Measurements from ENCODE around the gene IFITM5.

The IFITM5 gene

GRCh38 chr11:259413-259812, 39.9 kb downstream of the IFITM5 start:
- no peak for DNase-seq (ENCODE audit: low read depth)
- TF ChIP-seq CTCF (conservative IDR thresholded peaks at IDR 0.05; ENCODE audit: low read depth, low read length), result no peak
- H3K4me3 ChIP-seq (ENCODE audit: low read depth, low read length), result no peak overlapping the region

- TF ChIP-seq CTCF (conservative IDR thresholded peaks at IDR 0.05; ENCODE audit: low read depth, low read length), result peak; percentile 24
- DNase-seq (ENCODE audit: low read depth), result no peak
- no peak overlapping the region for H3K4me3 ChIP-seq (ENCODE audit: low read depth, low read length)
Measured at GRCh38 chr11:257766-258493, 41.4 kb downstream of the IFITM5 start.

GRCh38 chr11:256952-257737, 42.2 kb downstream of the IFITM5 start:
- no peak for TF ChIP-seq CTCF (conservative IDR thresholded peaks at IDR 0.05; ENCODE audit: low read depth, low read length)
- no peak for DNase-seq (ENCODE audit: low read depth)
- no peak overlapping the region for H3K4me3 ChIP-seq (ENCODE audit: low read depth, low read length)

- DNase-seq (ENCODE audit: low read depth), result no peak
- no peak for TF ChIP-seq CTCF (conservative IDR thresholded peaks at IDR 0.05; ENCODE audit: low read depth, low read length)
- H3K4me3 ChIP-seq (ENCODE audit: low read depth, low read length), result no peak overlapping the region
Measured at GRCh38 chr11:255816-256215, 43.5 kb downstream of the IFITM5 start.

- peak; percentile 50 for DNase-seq (ENCODE audit: low read depth)
- no peak for TF ChIP-seq CTCF (conservative IDR thresholded peaks at IDR 0.05; ENCODE audit: low read depth, low read length)
- H3K4me3 ChIP-seq (ENCODE audit: low read depth, low read length), result no peak overlapping the region
Measured at GRCh38 chr11:255176-255575, 44.1 kb downstream of the IFITM5 start.

- H3K4me3 ChIP-seq (ENCODE audit: low read depth, low read length), result no peak overlapping the region
- DNase-seq (ENCODE audit: low read depth), result no peak
- no peak for TF ChIP-seq CTCF (conservative IDR thresholded peaks at IDR 0.05; ENCODE audit: low read depth, low read length)
Measured at GRCh38 chr11:253886-254270, 45.4 kb downstream of the IFITM5 start.
